BJ (cell line): ENCODE measurements around the gene WNT16. TPM values are rescaled to one million over a fixed set of nuclear protein-coding genes. Genes with fewer than 3 reads are reported as not detected.

Source experiments
- CTCF ChIA-PET: fragments of 350-600 bp; formaldehyde crosslinking; extraction: SDS; loops from one replicate; lab custom pipeline; 2021; ENCODE audit warnings: antibody characterized with exemption, inconsistent platforms; lab: Yijun Ruan, JAX
- POLR2A ChIA-PET: fragments of 300-600 bp; sonication (Branson Sonifier 250); formaldehyde crosslinking; extraction: SDS; loops from one replicate; lab custom pipeline; 2021; ENCODE audit warnings: antibody characterized with exemption; lab: Charles Lee
- DNase-seq: peaks from one replicate; pipeline ENCODE4 v3.0.0-alpha.2; 2011; ENCODE audit warnings: low read depth
- H3K27me3 ChIP-seq: 2 replicates; pipeline ENCODE4 v1.6.0; 2011; ENCODE audit warnings: low read length; ENCODE audit not compliant: control insufficient read depth, insufficient read depth
- H3K36me3 ChIP-seq: 2 replicates; pipeline ENCODE4 v1.5.1; 2011; ENCODE audit warnings: low read length; ENCODE audit not compliant: control insufficient read depth, insufficient read depth
- H3K4me3 ChIP-seq: 2 replicates; pipeline ENCODE4 v1.5.1; 2011; ENCODE audit warnings: low read depth, mild to moderate bottlenecking, control low read depth, low read length
- polyA plus RNA-seq: library from polyadenylated mRNA; depleted of rRNA; stranded (reverse); fragments of >200 nt; gene quantifications from 2 replicates; pipeline ENCODE4 v1.2.3, GENCODE V29; 2011
- TF ChIP-seq, protein P1 (sequence below): IDR thresholded peaks from 2 replicates; pipeline ENCODE4 v1.5.1; 2011; ENCODE audit warnings: low read depth, mild to moderate bottlenecking, control low read depth, inconsistent platforms, low read length, moderate library complexity; ENCODE audit not compliant: insufficient read depth

Gene WNT16
- polyA plus RNA-seq, 1 experiment = 0.02 TPM

DNA sequence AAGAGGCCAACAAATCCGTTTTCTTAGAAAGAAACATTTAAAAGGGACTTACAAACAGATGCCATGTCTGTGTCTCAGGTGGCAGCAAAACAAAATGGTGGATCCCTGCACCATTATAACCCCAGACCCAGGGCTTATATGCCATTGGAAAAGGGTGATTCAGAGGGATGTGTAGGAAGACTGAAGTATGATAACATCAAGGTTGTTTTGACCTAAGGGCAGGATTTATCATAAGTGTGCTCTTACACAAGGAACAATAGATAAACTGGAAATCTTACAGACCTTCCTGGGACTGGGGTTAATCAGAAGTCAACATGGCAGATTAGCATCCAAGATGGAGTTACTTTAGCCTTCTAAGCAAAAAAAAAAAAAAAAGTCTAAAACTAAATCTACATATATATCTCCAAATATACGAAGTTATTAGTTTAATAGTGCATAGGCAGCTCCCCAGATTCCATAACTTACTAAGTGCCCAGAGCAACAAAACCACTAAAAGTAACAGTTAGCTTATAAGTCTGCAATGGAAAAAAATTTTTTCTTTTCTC is 34.3 kb upstream of the WNT16 start:
- ChIA-PET POLR2A (no interaction called here), CTCF (no interaction called here)
- TF ChIP-seq, protein P1, sequence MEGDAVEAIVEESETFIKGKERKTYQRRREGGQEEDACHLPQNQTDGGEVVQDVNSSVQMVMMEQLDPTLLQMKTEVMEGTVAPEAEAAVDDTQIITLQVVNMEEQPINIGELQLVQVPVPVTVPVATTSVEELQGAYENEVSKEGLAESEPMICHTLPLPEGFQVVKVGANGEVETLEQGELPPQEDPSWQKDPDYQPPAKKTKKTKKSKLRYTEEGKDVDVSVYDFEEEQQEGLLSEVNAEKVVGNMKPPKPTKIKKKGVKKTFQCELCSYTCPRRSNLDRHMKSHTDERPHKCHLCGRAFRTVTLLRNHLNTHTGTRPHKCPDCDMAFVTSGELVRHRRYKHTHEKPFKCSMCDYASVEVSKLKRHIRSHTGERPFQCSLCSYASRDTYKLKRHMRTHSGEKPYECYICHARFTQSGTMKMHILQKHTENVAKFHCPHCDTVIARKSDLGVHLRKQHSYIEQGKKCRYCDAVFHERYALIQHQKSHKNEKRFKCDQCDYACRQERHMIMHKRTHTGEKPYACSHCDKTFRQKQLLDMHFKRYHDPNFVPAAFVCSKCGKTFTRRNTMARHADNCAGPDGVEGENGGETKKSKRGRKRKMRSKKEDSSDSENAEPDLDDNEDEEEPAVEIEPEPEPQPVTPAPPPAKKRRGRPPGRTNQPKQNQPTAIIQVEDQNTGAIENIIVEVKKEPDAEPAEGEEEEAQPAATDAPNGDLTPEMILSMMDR = no peak
- Histone ChIP-seq H3K36me3 (peaks cover 2% of the 10 kb centered on the region), H3K4me3 (no peak overlapping the region), H3K27me3 (no peaks in the 10 kb centered on the region)
- no peak for DNase-seq

DNA sequence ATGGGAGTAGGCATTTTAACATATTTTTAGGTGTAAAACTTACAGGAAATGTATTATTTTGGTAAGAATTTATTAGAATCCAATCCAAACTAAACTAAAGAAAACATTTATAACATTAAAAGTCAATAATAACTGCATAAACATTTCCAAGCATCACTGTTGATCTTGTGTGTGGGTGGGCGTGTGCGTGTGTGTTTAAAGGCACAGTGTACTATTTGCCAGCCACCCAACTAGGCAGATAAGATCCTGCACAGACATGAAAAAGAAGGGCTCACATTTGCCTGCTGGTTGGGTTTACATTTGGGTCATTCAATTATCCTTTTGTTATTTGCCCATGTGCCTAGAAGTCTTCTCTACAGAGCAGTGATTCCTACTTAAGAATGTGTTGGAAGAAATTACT is 31.0 kb upstream of the WNT16 start:
- TF ChIP-seq, protein P1 = no peak
- peaks cover 2% of the 10 kb centered on the region for H3K36me3 ChIP-seq
- DNase-seq = no peak
- H3K27me3 ChIP-seq = no peaks in the 10 kb centered on the region
- POLR2A ChIA-PET = no interaction called here
- H3K4me3 ChIP-seq = no peak overlapping the region
- CTCF ChIA-PET = interaction anchor here (0.6 kb wide), 1 partner anchor 170 kb away, joined by 4 read pairs; no protein-coding TSS in a partner anchor

DNA sequence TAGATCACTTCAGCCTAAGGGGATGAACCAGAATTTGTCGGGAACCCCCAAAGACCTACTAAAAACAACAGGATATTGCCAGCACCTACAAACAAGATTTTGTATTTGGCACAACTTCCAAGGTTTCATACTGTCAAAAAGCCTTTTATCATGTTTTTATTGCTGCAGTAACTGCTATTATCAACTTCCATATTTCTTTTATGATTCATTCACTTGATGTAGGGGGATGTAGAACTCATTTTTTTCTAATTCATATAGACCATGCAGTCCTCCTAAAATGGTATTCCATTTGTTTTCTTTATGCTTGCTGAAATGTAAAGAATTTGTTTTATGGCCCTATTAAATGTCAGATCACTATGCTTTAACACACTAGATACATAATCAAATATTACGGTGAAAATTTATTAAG is 30.0 kb upstream of the WNT16 start:
- Histone ChIP-seq H3K27me3 (no peaks in the 10 kb centered on the region), H3K36me3 (peaks cover 2% of the 10 kb centered on the region), H3K4me3 (no peak overlapping the region)
- POLR2A ChIA-PET = no interaction called here
- TF ChIP-seq, protein P1 = no peak
- no peak for DNase-seq
- CTCF ChIA-PET = interaction anchor here (0.6 to 0.9 kb wide), 2 partner anchors 20 to 171 kb away, joined by 4 read pairs; no protein-coding TSS in a partner anchor

DNA sequence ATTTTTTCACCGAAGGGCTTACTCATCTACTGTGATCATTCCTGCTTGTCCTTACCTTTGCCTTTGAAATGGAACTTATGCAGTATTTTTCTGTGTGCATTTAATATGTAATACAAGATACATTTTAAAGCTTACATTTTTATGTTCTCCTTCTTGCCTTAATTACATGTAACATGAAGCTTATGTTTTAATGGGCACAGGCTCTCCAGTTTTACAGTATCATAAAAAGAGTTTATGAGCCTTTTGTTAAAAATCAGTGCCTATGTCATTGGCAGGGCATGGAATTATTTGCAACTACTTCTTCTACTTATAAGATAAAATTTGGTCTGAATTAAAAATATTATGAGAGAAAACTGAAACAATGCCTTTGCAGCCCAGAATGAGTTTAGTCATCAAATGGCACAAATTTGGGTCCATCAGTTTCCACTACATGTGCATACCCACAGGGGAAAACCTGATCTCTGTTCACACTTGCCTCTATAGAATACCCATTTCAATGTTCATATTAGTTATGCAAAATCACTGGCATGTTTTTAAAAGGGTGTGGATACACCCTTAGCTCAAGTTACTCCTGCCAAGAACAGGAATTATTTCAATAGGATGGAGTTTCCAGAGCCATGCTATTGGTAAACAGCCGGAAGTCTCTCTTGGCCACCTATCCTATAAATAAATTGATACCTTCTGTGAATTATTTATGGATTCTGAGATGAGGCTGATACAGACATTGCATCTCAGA is 27.9 kb upstream of the WNT16 start:
- Histone ChIP-seq H3K27me3 (no peaks in the 10 kb centered on the region), H3K4me3 (no peak overlapping the region), H3K36me3 (no peaks in the 10 kb centered on the region)
- TF ChIP-seq, protein P1 = no peak
- ChIA-PET POLR2A (no interaction called here), CTCF (interaction anchor here (0.6 kb wide), 1 partner anchor 72 kb away, joined by 3 read pairs; no protein-coding TSS in a partner anchor)
- DNase-seq = no peak

DNA sequence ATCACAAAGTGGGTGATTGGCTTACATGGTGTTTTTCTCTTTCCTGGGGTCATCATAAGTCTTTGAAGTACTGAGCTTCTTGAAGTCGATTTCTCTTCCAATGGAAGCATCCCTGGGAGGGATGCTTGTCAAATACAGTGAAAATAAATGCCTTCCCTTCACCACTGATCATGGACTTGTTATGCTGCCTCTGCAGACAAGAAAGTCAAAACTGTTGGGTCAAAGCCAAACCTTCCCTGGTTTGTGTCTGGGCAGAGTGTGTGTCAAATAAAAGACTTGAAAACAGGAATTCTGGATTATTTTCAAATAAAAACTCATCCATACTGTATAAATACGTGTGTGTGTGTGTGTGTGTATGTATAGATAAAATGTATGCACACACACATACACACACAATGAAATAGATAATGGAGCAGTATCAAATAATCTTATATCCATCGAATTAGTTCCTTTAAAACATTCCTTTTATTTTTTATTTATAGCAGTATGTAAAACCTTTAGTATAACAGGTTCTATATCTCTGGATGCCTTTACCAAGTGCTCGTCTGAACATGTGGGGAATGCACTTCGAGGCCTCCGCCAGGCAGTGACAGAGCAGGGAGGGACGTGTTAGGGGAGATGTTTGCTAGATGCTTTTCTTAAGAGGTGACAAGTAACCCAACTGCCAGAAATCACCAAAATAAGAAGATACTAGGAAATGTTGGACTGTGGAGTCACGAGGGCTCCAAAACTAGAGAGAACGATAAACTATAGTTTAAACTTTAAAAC is 27.2 kb upstream of the WNT16 start:
- ChIA-PET POLR2A (no interaction called here), CTCF (no interaction called here)
- Histone ChIP-seq H3K36me3 (no peaks in the 10 kb centered on the region), H3K27me3 (no peaks in the 10 kb centered on the region), H3K4me3 (no peak overlapping the region)
- no peak for DNase-seq
- TF ChIP-seq, protein P1 = no peak
